H1 (cell line): ENCODE measurements around the gene SLC38A10. TPM values are rescaled to one million over a fixed set of nuclear protein-coding genes. Genes with fewer than 3 reads are reported as not detected.

Experiments
- GTF2F1 ChIP-seq: IDR thresholded peaks from 2 replicates; pipeline ENCODE4 v1.6.1; 2012; ENCODE audit warnings: low read depth, low read length, improper control_type of control experiment, borderline replicate concordance
- TBP ChIP-seq: IDR thresholded peaks from 2 replicates; pipeline ENCODE4 v1.6.1; 2011; ENCODE audit warnings: low read depth, low read length, improper control_type of control experiment
- ZNF274 ChIP-seq: IDR thresholded peaks from 2 replicates; pipeline ENCODE4 v1.7.0; 2012; ENCODE audit warnings: low read length, borderline replicate concordance; ENCODE audit errors: extremely low read depth
- polyA plus RNA-seq, 7 experiments: library from polyadenylated mRNA; depleted of rRNA in 3 of 7; stranded (reverse) in 5 of 7; unstranded in 2 of 7; fragments of >200 nt in 5 of 7; fragments of 200-250 nt in 2 of 7; gene quantifications; 1 replicate in 5 of 7; 2 replicates in 1 of 7; 4 replicates in 1 of 7; pipeline versions ENCODE4 v1.2.1 to v1.2.3, GENCODE V29; 2011 to 2013; ENCODE audit warnings: missing spikeins in 2 of 7, mixed read lengths in 2 of 7
- total RNA-seq: library from RNA; stranded (reverse); fragmentation: NEBNext Ultra II Directional; extraction: Animal tissue kit (Norgen Biotek cat#: 25700); gene quantifications from 2 replicates; pipeline ENCODE4 v1.2.1, GENCODE V29; 2021

SLC38A10 gene
- total and polyA plus RNA-seq, 2 of the 8 experiments (the other 6 are each of a cell fraction or from before 2014, with no cell fraction given): 26.4 to 41.0 TPM

DNA sequence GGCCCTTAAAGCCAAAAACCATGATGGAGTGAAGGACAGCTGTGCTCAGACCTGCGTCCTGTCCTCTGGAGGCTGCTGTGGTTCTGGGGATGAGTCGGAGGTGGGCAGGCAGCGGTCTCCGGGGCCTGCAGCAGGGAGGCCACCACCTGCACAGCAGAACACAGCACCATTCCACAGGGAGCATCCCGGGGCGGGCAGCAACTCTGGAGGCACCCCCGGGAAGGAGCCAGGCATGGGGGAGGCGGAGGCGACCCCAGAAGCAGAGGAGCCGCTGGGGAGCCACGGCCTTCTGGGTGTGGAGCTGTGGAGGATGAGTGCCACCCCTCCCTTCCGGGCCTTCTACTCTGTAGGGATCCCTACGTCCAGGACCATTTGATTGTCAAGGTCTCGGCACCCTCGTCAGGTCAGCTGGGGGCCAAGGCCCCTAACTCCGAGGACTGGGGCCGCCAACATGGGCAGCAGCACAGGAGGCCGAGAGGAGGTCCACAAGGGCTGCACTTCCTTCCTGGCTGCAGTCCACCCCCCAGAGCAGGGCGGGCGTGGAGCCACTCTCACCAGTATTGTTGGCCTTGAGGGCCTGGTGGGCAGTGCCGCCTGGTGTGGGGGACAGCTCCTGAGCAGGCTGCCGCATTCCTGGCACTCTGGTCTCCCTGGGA, 96.2 kb downstream of the SLC38A10 start (continued):
- TF ChIP-seq GTF2F1 (no peak), ZNF274 (no peak), TBP (no peak)
- TF ChIP-seq, all 59 proteins: peak for 0
